Ishikawa (cell line): ENCODE results near the gene AHR.

Experiments
- CEBPB ChIP-seq: IDR thresholded peaks from 2 replicates; pipeline ENCODE4 v1.6.1; 2012
- CREB1 ChIP-seq: IDR thresholded peaks from 2 replicates; pipeline ENCODE4 v1.6.1; 2012; ENCODE audit warnings: low read depth
- EGR1 ChIP-seq: IDR thresholded peaks from 2 replicates; pipeline ENCODE4 v1.6.1; 2012
- EP300 ChIP-seq: IDR thresholded peaks from 2 replicates; pipeline ENCODE4 v1.6.1; 2012; ENCODE audit warnings: borderline replicate concordance
- FOXM1 ChIP-seq: IDR thresholded peaks from 2 replicates; pipeline ENCODE4 v1.6.1; 2012; ENCODE audit warnings: low read depth, borderline replicate concordance
- MAX ChIP-seq: IDR thresholded peaks from 2 replicates; pipeline ENCODE4 v1.6.1; 2012
- NFIC ChIP-seq: IDR thresholded peaks from 2 replicates; pipeline ENCODE4 v1.6.1; 2012
- RAD21 ChIP-seq: IDR thresholded peaks from 2 replicates; pipeline ENCODE4 v1.6.1; 2012; ENCODE audit warnings: low read depth
- REST ChIP-seq: IDR thresholded peaks from 2 replicates; pipeline ENCODE4 v1.6.1; 2012; ENCODE audit warnings: low read depth, mild to moderate bottlenecking
- TAF1 ChIP-seq: IDR thresholded peaks from 2 replicates; pipeline ENCODE4 v1.6.1; 2012; ENCODE audit warnings: low read depth, mild to moderate bottlenecking
- TCF12 ChIP-seq: IDR thresholded peaks from 2 replicates; pipeline ENCODE4 v1.6.1; 2012; ENCODE audit warnings: low read depth
- TEAD4 ChIP-seq: IDR thresholded peaks from 2 replicates; pipeline ENCODE4 v1.6.1; 2012
- USF1 ChIP-seq: IDR thresholded peaks from 2 replicates; pipeline ENCODE4 v1.6.1; 2012
- YY1 ChIP-seq: IDR thresholded peaks from 2 replicates; pipeline ENCODE4 v1.6.1; 2012; ENCODE audit warnings: low read depth
- ZBTB7A ChIP-seq: IDR thresholded peaks from 2 replicates; pipeline ENCODE4 v1.6.1; 2012; ENCODE audit warnings: low read depth

The AHR gene

GRCh38 chr7:17342756-17343155, 44.3 kb downstream of the AHR start:
- no peak for TF ChIP-seq NFIC
- TF ChIP-seq YY1 = no peak
- TF ChIP-seq RAD21 = no peak
- no peak for TF ChIP-seq EP300
- TF ChIP-seq REST = no peak
- TF ChIP-seq CREB1 = no peak
- no peak for TF ChIP-seq TAF1
- no peak for TF ChIP-seq FOXM1

- TF ChIP-seq YY1 (no peak), EGR1 (no peak), TCF12 (no peak), TEAD4 (no peak), ZBTB7A (no peak), TAF1 (no peak), FOXM1 (no peak), NFIC (no peak)
These were observed 48.9 kb downstream of the AHR start for GRCh38 chr7:17347401-17347800.

- no peak for TF ChIP-seq EP300
- TF ChIP-seq CEBPB = no peak
- no peak for TF ChIP-seq REST
- TF ChIP-seq YY1 = no peak
- TF ChIP-seq ZBTB7A = no peak
- TF ChIP-seq TCF12 = no peak
- no peak for TF ChIP-seq MAX
- TF ChIP-seq CREB1 = no peak
These were observed 56.0 kb downstream of the AHR start for GRCh38 chr7:17354473-17354872.

GRCh38 chr7:17355050-17355449, 56.6 kb downstream of the AHR start:
- no peak for TF ChIP-seq TEAD4
- TF ChIP-seq EP300 = no peak
- TF ChIP-seq REST = no peak
- TF ChIP-seq ZBTB7A = no peak
- no peak for TF ChIP-seq YY1
- TF ChIP-seq USF1 = no peak

- TF ChIP-seq REST (no peak), CREB1 (no peak), TCF12 (no peak), ZBTB7A (no peak), YY1 (no peak), CEBPB (no peak), TEAD4 (no peak), MAX (no peak), NFIC (no peak), TAF1 (no peak), EGR1 (no peak), EP300 (no peak), RAD21 (no peak), FOXM1 (no peak), USF1 (no peak)
These were observed 59.5 kb downstream of the AHR start for GRCh38 chr7:17357952-17358351.
